K562 (cell line): ENCODE results near the gene ACKR2.

Source experiments
- ARID3B ChIP-seq: fragments of 250-450 bp; sonication (Bioruptor Pico); IDR thresholded peaks from 2 replicates; pipeline ENCODE4 v1.4.0; 2020; ENCODE audit warnings: borderline replicate concordance
- CTCF ChIP-seq, 3 experiments: IDR thresholded peaks in 2 of 3; conservative IDR thresholded peaks in 1 of 3; 2 replicates each; pipeline ENCODE4 v1.5.1; 2011 to 2012; ENCODE audit warnings: low read length in 3 of 3, mild to moderate bottlenecking in 3 of 3, control low read depth in 2 of 3, improper control_type of control experiment in 1 of 3, inconsistent platforms in 1 of 3, low read depth in 1 of 3, mixed read lengths in 1 of 3, moderate library complexity in 1 of 3; ENCODE audit not compliant: insufficient read depth in 2 of 3
- ELF1 ChIP-seq: fragments of 200-800 bp; sonication (Bioruptor generic); IDR thresholded peaks from 2 replicates; pipeline ENCODE4 v1.6.1; 2016; ENCODE audit warnings: missing genetic modification characterization, missing compliant biosample characterization
- ELF4 ChIP-seq: fragments of 450-650 bp; formaldehyde crosslinking; IDR thresholded peaks from 2 replicates; pipeline ENCODE4 v1.4.0; 2022; ENCODE audit warnings: missing genetic modification characterization
- EZH2 ChIP-seq: IDR thresholded peaks from 2 replicates; pipeline ENCODE4 v1.6.1; 2012; ENCODE audit warnings: low read depth, mild to moderate bottlenecking, inconsistent platforms, low read length, borderline replicate concordance
- MAFF ChIP-seq: IDR thresholded peaks from 2 replicates; pipeline ENCODE4 v1.6.1; 2012; ENCODE audit warnings: low read length, improper control_type of control experiment
- SMAD3 ChIP-seq: fragments of 450-650 bp; formaldehyde crosslinking; conservative IDR thresholded peaks from 2 replicates; pipeline ENCODE4 v1.4.0; 2020; ENCODE audit warnings: mild to moderate bottlenecking
- SP2 ChIP-seq: IDR thresholded peaks from 2 replicates; pipeline ENCODE4 v1.6.1; 2011; ENCODE audit warnings: mild to moderate bottlenecking, low read depth, low read length, moderate library complexity; ENCODE audit not compliant: poor library complexity, severe bottlenecking; ENCODE audit errors: extremely low read depth
- ZBTB33 ChIP-seq: sonication (generic); formaldehyde crosslinking; IDR thresholded peaks from 2 replicates; pipeline ENCODE4 v1.8.1; 2023; ENCODE audit warnings: mild to moderate bottlenecking, missing genetic modification reagents
- ZNF354B ChIP-seq: fragments of 250-450 bp; sonication (Bioruptor Pico); IDR thresholded peaks from 2 replicates; pipeline ENCODE4 v1.4.0; 2020

GRCh38 chr3:42814914-42815507 lies 5.8 kb downstream of the ACKR2 start:
- no peak for TF ChIP-seq ELF4 (CRISPR knock-in tag)
- TF ChIP-seq EZH2: no peak
- no peak for TF ChIP-seq ZBTB33 (CRISPR knock-in tag)
- no peak for TF ChIP-seq SP2
- TF ChIP-seq ZNF354B: no peak
- no peak for TF ChIP-seq SMAD3
- TF ChIP-seq MAFF: no peak
- TF ChIP-seq ELF1: no peak
- no peak for TF ChIP-seq ARID3B (CRISPR knock-in tag)
- peak in 1 of 3 experiments; percentile 19; a peak in 2 of 6 replicates for TF ChIP-seq CTCF (IDR thresholded peaks at IDR 0.05 in 2 of 3, conservative IDR thresholded peaks at IDR 0.05 in 1 of 3; ENCODE audit: insufficient read depth in 2 of 3, low read depth in 1 of 3, low read length in 3 of 3)
